ENCODE measurements around the gene HOXA13. TPM values are rescaled to one million over a fixed set of nuclear protein-coding genes. Genes with fewer than 3 reads are reported as not detected.

Gene HOXA13
- total and polyA plus RNA-seq, 3 experiments from 2014 or later = not detected

DNA sequence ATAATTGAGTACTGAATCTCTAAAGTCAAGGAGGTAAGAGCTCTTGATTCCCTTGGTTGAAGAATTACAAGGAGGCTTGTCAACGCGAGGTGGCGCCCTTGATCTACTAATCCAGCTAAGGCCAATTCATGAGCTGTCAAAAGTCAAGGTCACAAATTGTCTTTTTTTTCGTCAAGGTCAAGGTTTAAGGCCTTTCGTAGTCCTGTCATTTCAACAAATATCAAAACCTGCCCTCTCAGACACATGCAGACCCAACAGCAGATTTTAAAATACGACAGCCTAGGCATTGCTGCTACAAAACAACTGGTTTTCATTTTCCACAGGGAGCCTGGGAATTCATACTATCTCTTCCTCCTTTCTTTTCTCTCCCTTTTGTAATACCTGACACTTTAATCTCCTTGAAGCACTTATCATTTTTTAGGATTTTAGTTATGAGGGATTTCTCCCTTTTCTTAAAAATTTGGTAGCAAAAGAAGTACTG, 3.6 kb downstream of the HOXA13 start:
- H3K4me3 ChIP-seq (ENCODE audit: low read length) = no peak overlapping the region
- H3K4me3 Mint-ChIP-seq = peak overlapping the region in 2 of 7 donors; percentile 41 to 53
- POLR2A ChIA-PET = interaction anchor here (0.9 kb wide), 1 partner anchor 9 kb away, joined by 3 read pairs; no protein-coding TSS in a partner anchor
- CTCF ChIA-PET = interaction anchor here (0.7 to 2.5 kb wide), 36 partner anchors 9 to 934 kb away, joined by 3 to 22 read pairs (median 4); partner anchors contain the start of genes HOXA11 and HOXA3
- H3K27me3 ChIP-seq (ENCODE audit: insufficient read depth, low read length, poor library complexity, severe bottlenecking) = peaks cover 77% of the 10 kb centered on the region
- peak overlapping the region in 1 of 8 donors; percentile 38 for H3K27ac Mint-ChIP-seq
- H3K36me3 ChIP-seq (ENCODE audit: insufficient read depth, low read length) = no peaks in the 10 kb centered on the region
- H3K9me3 ChIP-seq (ENCODE audit: low read length) = no peaks in the 10 kb centered on the region
- peak; percentile 62 to 84 (median 75) for DNase-seq
- peaks cover 81 to 90% of the 10 kb centered on the region in 2 donors for H3K27me3 Mint-ChIP-seq
- peaks cover 0 to 7% (median 0%) of the 10 kb centered on the region in 5 donors for H3K9me3 Mint-ChIP-seq
- H3K4me1 Mint-ChIP-seq = peaks cover 32 to 48% (median 36%) of the 10 kb centered on the region in 3 donors
- H3K36me3 Mint-ChIP-seq = no peaks in the 10 kb centered on the region
- no peak overlapping the region for H3K27ac ChIP-seq (ENCODE audit: low read depth, low read length)
- peaks cover 33% of the 10 kb centered on the region for H3K4me1 ChIP-seq (ENCODE audit: insufficient read depth, low read length)

DNA sequence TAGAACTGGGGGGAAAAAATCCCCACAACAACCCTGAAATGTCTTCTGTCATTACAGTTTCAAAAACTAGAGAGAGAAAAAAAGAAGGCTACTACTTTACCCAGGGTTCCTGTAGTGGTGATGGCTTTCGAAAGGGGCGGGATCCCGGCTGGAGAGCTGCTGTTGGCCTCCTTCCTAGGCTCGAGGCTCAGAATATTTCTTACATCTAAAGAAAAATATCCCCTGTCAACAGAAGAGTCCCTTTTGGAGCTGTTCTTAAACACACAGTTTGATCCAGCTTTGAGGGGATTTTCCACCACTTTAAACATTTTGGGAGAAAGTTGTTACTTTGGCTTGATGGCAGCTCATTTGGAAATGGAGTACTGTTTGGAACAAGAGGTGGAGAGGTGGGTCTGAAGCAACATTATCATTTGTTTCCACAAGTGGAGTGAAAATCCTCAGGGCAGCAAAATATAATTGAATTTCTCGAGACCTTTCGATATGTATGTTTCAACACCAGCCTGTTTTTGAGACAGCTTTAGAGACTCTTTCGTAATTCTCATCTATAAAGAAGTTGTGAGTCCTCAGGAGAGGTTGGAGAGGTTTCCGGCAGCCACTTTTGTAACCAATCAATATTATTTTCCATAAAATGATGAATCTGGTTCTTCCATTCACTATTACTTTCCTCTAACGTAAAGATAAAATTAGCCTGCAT, 5.1 kb downstream of the HOXA13 start:
- H3K4me1 ChIP-seq (ENCODE audit: insufficient read depth, low read length) = peaks cover 21% of the 10 kb centered on the region
- no peak for DNase-seq

DNA sequence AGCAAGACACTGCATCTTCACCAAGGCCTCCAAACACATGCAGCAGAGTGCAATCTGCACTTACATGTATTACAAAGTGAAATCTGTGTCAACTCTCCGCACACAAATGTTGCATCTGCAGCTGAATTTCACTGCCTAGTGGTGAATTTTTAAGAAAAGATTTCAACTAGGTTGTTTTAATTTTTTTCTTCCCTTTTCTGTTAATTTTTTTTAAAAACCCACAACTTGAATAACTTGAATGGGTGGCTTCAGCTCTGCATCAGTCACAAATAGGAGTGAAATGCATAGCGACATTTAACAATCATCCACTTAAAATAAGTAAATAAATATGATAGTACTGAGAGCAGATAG, 5.9 kb downstream of the HOXA13 start:
- peaks cover 87% of the 10 kb centered on the region for H3K27me3 ChIP-seq (ENCODE audit: insufficient read depth, low read length, poor library complexity, severe bottlenecking)
- H3K36me3 ChIP-seq (ENCODE audit: insufficient read depth, low read length) = no peaks in the 10 kb centered on the region
- H3K27me3 Mint-ChIP-seq = peaks cover 89 to 96% of the 10 kb centered on the region in 2 donors
- no peaks in the 10 kb centered on the region for H3K9me3 ChIP-seq (ENCODE audit: low read length)
- POLR2A ChIA-PET = no interaction called here
- peaks cover 0 to 7% (median 0%) of the 10 kb centered on the region in 5 donors for H3K9me3 Mint-ChIP-seq
- DNase-seq = no peak
- no peaks in the 10 kb centered on the region for H3K36me3 Mint-ChIP-seq
- H3K4me1 Mint-ChIP-seq = peaks cover 21 to 40% (median 30%) of the 10 kb centered on the region in 3 donors
- H3K4me3 Mint-ChIP-seq = peak overlapping the region in 3 of 7 donors; percentile 20 to 50 (median 48)
- H3K27ac Mint-ChIP-seq = peak overlapping the region in 1 of 8 donors; percentile 15
- H3K4me3 ChIP-seq (ENCODE audit: low read length) = no peak overlapping the region
- no peak overlapping the region for H3K27ac ChIP-seq (ENCODE audit: low read depth, low read length)
- H3K4me1 ChIP-seq (ENCODE audit: insufficient read depth, low read length) = peaks cover 24% of the 10 kb centered on the region
- CTCF ChIA-PET = interaction anchor here (1.3 kb wide), 2 partner anchors 14 to 21 kb away, joined by 3 to 4 read pairs; no protein-coding TSS in a partner anchor

More for the DNA sequence above, 5.1 kb downstream of the HOXA13 start:
- Histone ChIP-seq H3K27me3 (ENCODE audit: insufficient read depth, low read length, poor library complexity, severe bottlenecking) (peaks cover 81% of the 10 kb centered on the region), H3K36me3 (ENCODE audit: insufficient read depth, low read length) (no peaks in the 10 kb centered on the region), H3K9me3 (ENCODE audit: low read length) (no peaks in the 10 kb centered on the region), H3K27ac (ENCODE audit: low read depth, low read length) (no peak overlapping the region), H3K4me3 (ENCODE audit: low read length) (no peak overlapping the region)
- peak overlapping the region in 1 of 7 donors; percentile 28 for H3K4me3 Mint-ChIP-seq
- peaks cover 23 to 34% (median 27%) of the 10 kb centered on the region in 3 donors for H3K4me1 Mint-ChIP-seq
- peaks cover 0 to 7% (median 0%) of the 10 kb centered on the region in 5 donors for H3K9me3 Mint-ChIP-seq
- peaks cover 84 to 92% of the 10 kb centered on the region in 2 donors for H3K27me3 Mint-ChIP-seq
- CTCF ChIA-PET = interaction anchor here (1.3 to 2.5 kb wide), 11 partner anchors 8 to 936 kb away, joined by 3 to 22 read pairs (median 6); no protein-coding TSS in a partner anchor
- peak overlapping the region in 1 of 8 donors; percentile 64 for H3K27ac Mint-ChIP-seq
- POLR2A ChIA-PET = no interaction called here
- no peaks in the 10 kb centered on the region for H3K36me3 Mint-ChIP-seq

DNA sequence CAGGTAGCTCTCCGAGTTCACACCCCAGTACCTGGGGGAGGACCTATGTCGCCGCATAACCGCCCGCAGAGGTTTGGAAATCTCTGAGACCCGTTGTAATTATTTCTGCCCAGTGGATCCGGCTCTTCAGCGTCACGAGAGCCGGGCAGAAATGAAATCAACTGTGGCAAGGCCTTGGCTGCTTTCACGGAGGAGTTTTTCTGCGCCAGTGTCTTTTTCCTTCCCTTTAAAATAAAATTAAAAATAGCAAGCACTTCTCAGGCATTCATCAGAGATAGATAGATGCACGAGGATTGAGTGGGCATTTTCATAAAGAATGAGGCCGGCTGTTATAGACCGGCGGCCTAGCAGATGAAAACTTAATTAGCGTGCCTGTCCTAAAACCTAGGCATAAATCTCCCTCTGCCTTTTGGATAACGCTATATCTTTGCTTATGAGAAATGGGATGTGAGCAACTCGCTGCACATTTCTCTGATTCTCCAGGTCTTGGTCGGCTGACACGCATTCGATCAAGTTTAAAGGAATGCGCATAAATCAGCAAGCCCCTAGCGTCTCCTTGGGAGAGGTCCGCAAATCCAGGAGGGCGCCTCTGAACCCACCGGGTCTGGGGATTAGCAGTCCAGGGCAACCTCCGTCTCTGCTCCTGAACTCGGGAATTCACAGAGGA, 6.4 kb downstream of the HOXA13 start:
- Mint-ChIP-seq H3K36me3 (no peaks in the 10 kb centered on the region), H3K27ac (peak overlapping the region in 1 of 8 donors; percentile 15), H3K4me3 (peak overlapping the region; percentile 19 to 81 (median 37)), H3K4me1 (peaks cover 25 to 40% (median 29%) of the 10 kb centered on the region in 3 donors), H3K27me3 (peaks cover 91 to 96% of the 10 kb centered on the region in 2 donors), H3K9me3 (peaks cover 0 to 7% (median 0%) of the 10 kb centered on the region in 5 donors)
- no peak overlapping the region for H3K27ac ChIP-seq (ENCODE audit: low read depth, low read length)
- DNase-seq = no peak
- peaks cover 24% of the 10 kb centered on the region for H3K4me1 ChIP-seq (ENCODE audit: insufficient read depth, low read length)
- H3K36me3 ChIP-seq (ENCODE audit: insufficient read depth, low read length) = no peaks in the 10 kb centered on the region
- peaks cover 87% of the 10 kb centered on the region for H3K27me3 ChIP-seq (ENCODE audit: insufficient read depth, low read length, poor library complexity, severe bottlenecking)
- ChIA-PET CTCF (interaction anchor here (1.0 to 1.3 kb wide), 2 partner anchors 12 to 14 kb away, joined by 3 read pairs; no protein-coding TSS in a partner anchor), POLR2A (no interaction called here)
- no peak overlapping the region for H3K4me3 ChIP-seq (ENCODE audit: low read length)
- H3K9me3 ChIP-seq (ENCODE audit: low read length) = no peaks in the 10 kb centered on the region

DNA sequence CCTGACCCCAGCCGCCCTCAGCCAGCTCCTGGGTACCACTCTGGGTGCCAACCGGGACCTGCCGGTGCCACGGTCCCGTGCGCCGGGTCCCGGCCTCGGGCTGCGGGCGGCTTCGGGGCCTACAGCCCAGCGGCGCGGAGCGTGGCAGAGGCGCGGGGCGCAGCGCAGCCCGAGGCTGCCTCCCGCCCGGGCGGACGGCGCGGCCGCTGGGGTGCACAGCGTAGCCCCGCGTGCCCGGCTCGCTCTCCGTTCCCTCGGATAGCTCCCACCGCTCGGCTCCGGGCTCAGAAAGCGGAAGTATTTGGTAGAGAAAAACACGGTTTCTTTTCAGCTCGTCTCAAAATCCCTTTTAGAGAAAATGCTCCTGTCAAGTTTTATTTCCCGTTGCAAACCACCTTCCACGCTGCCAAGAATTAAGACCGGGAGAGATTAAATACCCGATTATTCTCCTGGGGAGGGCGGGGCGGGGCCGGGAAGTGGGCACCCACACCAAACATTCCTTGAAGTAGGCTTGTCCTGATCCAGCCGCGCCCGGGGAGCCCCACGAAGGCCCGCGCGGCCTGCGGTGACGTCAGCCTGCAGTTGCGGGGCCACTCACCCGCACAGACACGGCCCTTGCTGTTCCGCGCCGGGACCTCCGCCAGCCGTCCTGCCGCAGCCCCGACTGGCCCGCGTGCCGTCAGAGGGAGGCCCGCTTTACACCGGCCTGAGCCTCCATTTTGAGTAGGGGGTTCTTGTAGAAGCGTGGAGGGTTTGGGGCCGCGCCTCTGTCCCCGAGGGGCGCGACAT, 7.2 kb downstream of the HOXA13 start:
- H3K27me3 Mint-ChIP-seq = peaks cover 91 to 96% of the 10 kb centered on the region in 2 donors
- Histone ChIP-seq H3K36me3 (ENCODE audit: insufficient read depth, low read length) (no peaks in the 10 kb centered on the region), H3K4me1 (ENCODE audit: insufficient read depth, low read length) (peaks cover 31% of the 10 kb centered on the region), H3K27me3 (ENCODE audit: insufficient read depth, low read length, poor library complexity, severe bottlenecking) (peaks cover 88% of the 10 kb centered on the region), H3K4me3 (ENCODE audit: low read length) (no peak overlapping the region), H3K27ac (ENCODE audit: low read depth, low read length) (no peak overlapping the region), H3K9me3 (ENCODE audit: low read length) (no peaks in the 10 kb centered on the region)
- no peak for DNase-seq
- peaks cover 0 to 2% (median 0%) of the 10 kb centered on the region in 5 donors for H3K9me3 Mint-ChIP-seq
- peak overlapping the region in 6 of 7 donors; percentile 66 to 85 (median 74) for H3K4me3 Mint-ChIP-seq
- peaks cover 25 to 41% (median 31%) of the 10 kb centered on the region in 3 donors for H3K4me1 Mint-ChIP-seq
- H3K36me3 Mint-ChIP-seq = no peaks in the 10 kb centered on the region
- CTCF ChIA-PET = interaction anchor here (0.9 to 1.0 kb wide), 3 partner anchors 12 to 42 kb away, joined by 3 to 5 read pairs (median 3); no protein-coding TSS in a partner anchor
- no peak overlapping the region for H3K27ac Mint-ChIP-seq
- POLR2A ChIA-PET = no interaction called here

DNA sequence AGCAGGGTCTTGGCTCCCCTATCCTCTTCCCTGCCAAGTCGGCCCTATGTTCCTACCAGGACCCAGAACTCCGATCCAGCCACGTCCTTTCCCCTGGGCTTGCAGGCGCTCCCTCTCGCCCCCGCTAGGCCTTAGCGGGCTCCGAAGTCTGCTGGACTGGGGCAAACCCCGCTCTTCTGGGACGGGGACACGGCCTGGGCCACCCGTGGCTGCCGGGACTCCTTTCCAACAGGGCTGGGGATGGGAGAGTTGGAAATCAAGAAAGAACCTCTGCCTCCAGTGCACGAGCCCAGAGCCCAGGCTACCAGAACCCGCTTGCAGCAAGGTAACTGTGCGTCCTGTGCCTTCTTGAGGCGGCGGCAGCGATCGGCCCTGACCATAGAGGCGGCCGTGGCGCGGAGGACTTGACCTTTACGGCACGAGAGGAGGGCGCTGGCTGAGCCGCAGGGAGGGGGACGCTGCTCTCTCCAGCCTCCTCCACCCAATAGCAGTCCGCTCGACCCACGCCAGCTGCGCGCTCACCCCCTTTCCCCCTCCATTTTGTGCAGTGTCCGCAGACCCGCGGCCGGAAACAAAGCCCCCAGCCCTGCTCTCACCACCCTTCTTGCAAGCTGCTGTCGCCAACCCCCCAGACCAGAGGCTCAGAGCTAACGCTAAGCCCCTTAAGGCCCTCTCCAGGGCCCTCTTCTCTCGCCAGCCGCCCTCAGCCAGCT, 7.9 kb downstream of the HOXA13 start:
- H3K27ac ChIP-seq (ENCODE audit: low read depth, low read length) = no peak overlapping the region
- CTCF ChIA-PET = interaction anchor here (0.9 to 1.0 kb wide), 3 partner anchors 12 to 41 kb away, joined by 3 to 5 read pairs (median 3); no protein-coding TSS in a partner anchor
- H3K4me3 ChIP-seq (ENCODE audit: low read length) = no peak overlapping the region
- Mint-ChIP-seq H3K4me1 (peaks cover 29 to 49% (median 36%) of the 10 kb centered on the region in 3 donors), H3K27ac (peak overlapping the region in 2 of 8 donors; percentile 39 to 43), H3K4me3 (peak overlapping the region; percentile 47 to 83 (median 55)), H3K27me3 (peaks cover 91 to 96% of the 10 kb centered on the region in 2 donors), H3K9me3 (no peaks in the 10 kb centered on the region), H3K36me3 (no peaks in the 10 kb centered on the region)
- H3K36me3 ChIP-seq (ENCODE audit: insufficient read depth, low read length) = no peaks in the 10 kb centered on the region
- POLR2A ChIA-PET = no interaction called here
- H3K4me1 ChIP-seq (ENCODE audit: insufficient read depth, low read length) = peaks cover 37% of the 10 kb centered on the region
- peaks cover 88% of the 10 kb centered on the region for H3K27me3 ChIP-seq (ENCODE audit: insufficient read depth, low read length, poor library complexity, severe bottlenecking)
- no peak for DNase-seq
- no peaks in the 10 kb centered on the region for H3K9me3 ChIP-seq (ENCODE audit: low read length)
